Keratinocyte (primary cell): Measurements from ENCODE around the gene TMEM63B. TPM values are rescaled to one million over a fixed set of nuclear protein-coding genes. Genes with fewer than 3 reads are reported as not detected.

ENCODE experiments used
- DNase-seq: peaks from one replicate; pipeline ENCODE4 v3.0.0-alpha.2; 2011; ENCODE audit warnings: low read depth, missing footprints, low spot score
- FAIRE-seq: peaks from 2 replicates; lab custom pipeline; 2011; peaks lifted over from hg19 to GRCh38; lab: Jason Lieb, UNC
- H2AFZ ChIP-seq: 2 replicates; pipeline ENCODE4 v1.6.0; 2012; ENCODE audit warnings: low read length, control low read depth, inconsistent platforms; ENCODE audit not compliant: control insufficient read depth
- H3K27ac ChIP-seq: 2 replicates; pipeline ENCODE4 v1.5.1; 2011; ENCODE audit warnings: low read length; ENCODE audit not compliant: control insufficient read depth, insufficient read depth
- H3K27me3 ChIP-seq: 3 replicates; pipeline ENCODE4 v1.6.0; 2011; ENCODE audit warnings: low read length; ENCODE audit not compliant: control insufficient read depth, insufficient read depth; ENCODE audit errors: extremely low read depth
- H3K36me3 ChIP-seq, 2 experiments: 2 replicates in 1 of 2; 3 replicates in 1 of 2; pipeline ENCODE4 v1.5.1; 2011; ENCODE audit warnings: low read length in 2 of 2, mild to moderate bottlenecking in 1 of 2; ENCODE audit not compliant: control insufficient read depth in 2 of 2, insufficient read depth in 2 of 2; ENCODE audit errors: extremely low read depth in 1 of 2
- H3K4me1 ChIP-seq: 3 replicates; pipeline ENCODE4 v1.5.1; 2011; ENCODE audit warnings: low read length; ENCODE audit not compliant: control insufficient read depth, insufficient read depth; ENCODE audit errors: extremely low read depth
- H3K4me2 ChIP-seq: 3 replicates; pipeline ENCODE4 v1.6.0; 2011; ENCODE audit warnings: low read depth, low read length; ENCODE audit not compliant: control insufficient read depth, insufficient read depth; ENCODE audit errors: extremely low read depth
- H3K4me3 ChIP-seq, 3 experiments: fragments of 200-600 bp in 1 of 3; sonication (generic) in 1 of 3; 2 replicates in 2 of 3; 3 replicates in 1 of 3; pipeline ENCODE4 v1.5.1; 2011 to 2016; ENCODE audit warnings: low read length in 3 of 3, mild to moderate bottlenecking in 3 of 3, control low read depth in 2 of 3, inconsistent platforms in 1 of 3, low read depth in 1 of 3, mixed read lengths in 1 of 3, mixed run types in 1 of 3, moderate library complexity in 1 of 3; ENCODE audit not compliant: control insufficient read depth in 2 of 3, insufficient read depth in 2 of 3; ENCODE audit errors: extremely low read depth in 1 of 3
- H3K79me2 ChIP-seq: 2 replicates; pipeline ENCODE4 v1.6.0; 2012; ENCODE audit warnings: low read length; ENCODE audit not compliant: control insufficient read depth, insufficient read depth
- H3K9ac ChIP-seq: 3 replicates; pipeline ENCODE4 v1.6.0; 2011; ENCODE audit warnings: low read length; ENCODE audit not compliant: control insufficient read depth, insufficient read depth; ENCODE audit errors: extremely low read depth
- H3K9me1 ChIP-seq: 3 replicates; pipeline ENCODE4 v1.6.0; 2011; ENCODE audit warnings: low read length; ENCODE audit not compliant: control insufficient read depth, insufficient read depth; ENCODE audit errors: extremely low read depth
- H3K9me3 ChIP-seq: 2 replicates; pipeline ENCODE4 v1.5.1; 2012; ENCODE audit warnings: low read depth, low read length; ENCODE audit not compliant: control insufficient read depth
- H4K20me1 ChIP-seq: 3 replicates; pipeline ENCODE4 v1.6.0; 2011; ENCODE audit warnings: low read length; ENCODE audit not compliant: control insufficient read depth, insufficient read depth; ENCODE audit errors: extremely low read depth
- CTCF ChIP-seq, 3 experiments: IDR thresholded peaks in 1 of 3; conservative IDR thresholded peaks in 1 of 3; optimal IDR thresholded peaks in 1 of 3; 2 replicates in 2 of 3; 3 replicates in 1 of 3; pipeline versions ENCODE3 to v1.5.1; 2011; ENCODE audit warnings: low read length in 3 of 3, mild to moderate bottlenecking in 3 of 3, moderate library complexity in 2 of 3, control low read depth in 1 of 3, inconsistent platforms in 1 of 3; ENCODE audit not compliant: insufficient read depth in 2 of 3; ENCODE audit errors: extremely low read depth in 1 of 3
- EZH2 ChIP-seq: IDR thresholded peaks from one replicate; pipeline ENCODE4 v1.6.1; 2012; ENCODE audit warnings: inconsistent platforms, mild to moderate bottlenecking, low read length, moderate library complexity
- dilution Hi-C: fragments of 300-500 bp; cut with MboI; formaldehyde crosslinking; loops from one replicate; pipeline ENCODE4 v1.7.0; 2020; ENCODE audit warnings: low sequenced_read_pairs; ENCODE audit not compliant: extremely low pct_ligation_motif_present
- polyA plus RNA-seq, 5 experiments: library from polyadenylated mRNA; depleted of rRNA in 3 of 5; stranded (reverse) in 3 of 5; stranded (forward) in 1 of 5; unstranded in 1 of 5; fragments of >200 nt; gene quantifications; 1 replicate in 1 of 5; 2 replicates in 3 of 5; 3 replicates in 1 of 5; pipeline versions ENCODE4 v1.2.1 to v1.2.3, GENCODE V29; 2011 to 2012; ENCODE audit warnings: missing spikeins in 2 of 5, low read depth in 1 of 5, low replicate concordance in 1 of 5

TMEM63B gene
- polyA plus RNA-seq, 1 donor (not counting 4 experiments of a cell fraction or from before 2014, with no cell fraction given), result 64.8 TPM

DNA sequence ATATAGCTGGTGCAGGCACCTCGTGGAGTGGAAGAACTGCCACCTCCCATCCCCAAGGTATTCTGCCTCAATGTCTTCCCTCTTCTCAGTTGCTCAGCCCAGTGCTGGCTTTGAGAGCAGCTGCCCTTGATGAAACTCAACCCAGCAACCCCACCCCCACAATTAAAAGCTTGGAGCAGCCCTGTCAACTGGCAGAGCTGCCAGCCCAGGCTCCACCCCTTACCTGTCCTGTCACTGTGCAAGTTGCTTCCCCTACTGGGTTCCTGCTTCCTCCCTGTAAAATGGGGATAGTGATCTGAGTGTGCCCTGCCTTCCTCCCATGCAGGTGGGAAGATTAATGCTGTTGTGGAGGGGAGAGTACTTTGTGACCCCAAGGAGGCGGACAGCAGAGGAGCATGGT is 4.5 kb downstream of the TMEM63B start:
- Histone ChIP-seq H2AFZ (no peak overlapping the region), H3K9ac (no peak overlapping the region), H3K4me1 (peaks cover 37% of the 10 kb centered on the region), H3K27me3 (no peaks in the 10 kb centered on the region), H3K79me2 (peaks cover 76% of the 10 kb centered on the region), H3K4me2 (no peak overlapping the region), H3K9me1 (peaks cover 3% of the 10 kb centered on the region), H3K9me3 (no peaks in the 10 kb centered on the region), H3K36me3 (peaks cover 21 to 24% of the 10 kb centered on the region in 2 experiments), H3K4me3 (no peak overlapping the region), H4K20me1 (peaks cover 10% of the 10 kb centered on the region), H3K27ac (no peak overlapping the region)
- DNase-seq (no peak), FAIRE-seq (no peak)
- dilution Hi-C loops, result no loop called here
- TF ChIP-seq CTCF (optimal IDR thresholded peaks at IDR 0.05 in 1 of 3, IDR thresholded peaks at IDR 0.05 in 1 of 3, conservative IDR thresholded peaks at IDR 0.05 in 1 of 3; ENCODE audit: extremely low read depth in 1 of 3, insufficient read depth in 2 of 3, low read length in 3 of 3) (no peak), EZH2 (no peak)

- Histone ChIP-seq H3K27me3 (no peaks in the 10 kb centered on the region), H3K4me3 (no peak overlapping the region), H3K9me3 (no peaks in the 10 kb centered on the region), H3K27ac (no peak overlapping the region), H3K4me1 (peaks cover 37% of the 10 kb centered on the region), H2AFZ (no peak overlapping the region), H3K36me3 (peaks cover 25 to 27% of the 10 kb centered on the region in 2 experiments), H3K9me1 (peaks cover 3% of the 10 kb centered on the region), H3K79me2 (peaks cover 74% of the 10 kb centered on the region), H3K9ac (no peak overlapping the region), H4K20me1 (peaks cover 10% of the 10 kb centered on the region), H3K4me2 (no peak overlapping the region)
- dilution Hi-C loops, result no loop called here
- TF ChIP-seq EZH2, result no peak
- FAIRE-seq (no peak), DNase-seq (no peak)
These were observed 5.1 kb downstream of the TMEM63B start for GRCh38 chr6:44132476-44132875.
